NCI-H187 treated with DMSO at 0.1 percent for 48 hours (cell line): ENCODE measurements around the gene MACROD2.
"Not testable (repeated sequence)": the region's sequence is repeated elsewhere in the genome, so short reads cannot be mapped to it uniquely, and the experiment has no call there.

ENCODE experiments used
- DNase-seq: peaks from one replicate; lab custom pipeline; 2025; lab: John Stamatoyannopoulos, UW

MACROD2 gene

GRCh38 chr20:15528391-15529111 is 1533.2 kb downstream of the MACROD2 start:
- no peak for DNase-seq

GRCh38 chr20:15535863-15536262 is 1540.5 kb downstream of the MACROD2 start:
- no peak for DNase-seq

- DNase-seq = not testable (repeated sequence)
Measured at GRCh38 chr20:15537200-15537599, 1541.9 kb downstream of the MACROD2 start.

- DNase-seq = no peak
Measured at GRCh38 chr20:15542655-15543054, 1547.3 kb downstream of the MACROD2 start.

GRCh38 chr20:15544742-15545141 is 1549.4 kb downstream of the MACROD2 start:
- DNase-seq = no peak

- DNase-seq = no peak
Measured at GRCh38 chr20:15546525-15547023, 1551.3 kb downstream of the MACROD2 start.

- no peak for DNase-seq
Measured at GRCh38 chr20:15547119-15547518, 1551.8 kb downstream of the MACROD2 start.

- DNase-seq = no peak
Measured at GRCh38 chr20:15550116-15550870, 1555.0 kb downstream of the MACROD2 start.

GRCh38 chr20:15555913-15556312 is 1560.6 kb downstream of the MACROD2 start:
- no peak for DNase-seq

- no peak for DNase-seq
Measured at GRCh38 chr20:15556869-15557268, 1561.6 kb downstream of the MACROD2 start.

GRCh38 chr20:15561070-15561569 is 1565.8 kb downstream of the MACROD2 start:
- DNase-seq = no peak

- no peak for DNase-seq
Measured at GRCh38 chr20:15561707-15562404, 1566.5 kb downstream of the MACROD2 start.

GRCh38 chr20:15563836-15564235 is 1568.5 kb downstream of the MACROD2 start:
- DNase-seq = no peak

- DNase-seq = no peak
Measured at GRCh38 chr20:15564981-15565380, 1569.7 kb downstream of the MACROD2 start.

- no peak for DNase-seq
Measured at GRCh38 chr20:15565786-15566185, 1570.5 kb downstream of the MACROD2 start.

GRCh38 chr20:15567219-15567618 is 1571.9 kb downstream of the MACROD2 start:
- no peak for DNase-seq

GRCh38 chr20:15570156-15570555 is 1574.8 kb downstream of the MACROD2 start:
- DNase-seq = no peak

- DNase-seq = no peak
Measured at GRCh38 chr20:15571056-15571455, 1575.7 kb downstream of the MACROD2 start.

GRCh38 chr20:15575255-15575654 is 1579.9 kb downstream of the MACROD2 start:
- no peak for DNase-seq

- no peak for DNase-seq
Measured at GRCh38 chr20:15576411-15576810, 1581.1 kb downstream of the MACROD2 start.

GRCh38 chr20:15578113-15578512 is 1582.8 kb downstream of the MACROD2 start:
- no peak for DNase-seq

- no peak for DNase-seq
Measured at GRCh38 chr20:15579688-15580087, 1584.4 kb downstream of the MACROD2 start.
